ENCODE measurements around the gene QRICH1. TPM values are rescaled to one million over a fixed set of nuclear protein-coding genes. Genes with fewer than 3 reads are reported as not detected.
A peak's percentile ranks its signal among the peaks of the same experiment; 100 is the strongest.

The QRICH1 gene
- total RNA-seq, 4 donors from 2014 or later, result 35.8 to 65.6 (median 47.1) TPM

GRCh38 chr3:49021213-49021812 lies 72.6 kb downstream of the QRICH1 start:
- ATAC-seq, result peak; percentile 79 to 83
- Histone ChIP-seq H3K9me3 (no peaks in the 10 kb centered on the region), H3K36me3 (peaks cover 0 to 35% of the 10 kb centered on the region in 2 donors), H3K4me1 (peaks cover 42 to 51% of the 10 kb centered on the region in 2 donors), H3K4me3 (peak overlapping the region; percentile 77 to 97 (median 90)), H3K27me3 (no peaks in the 10 kb centered on the region), H3K27ac (peak overlapping the region; percentile 97 to 100 (median 98))
- peak; percentile 98 for DNase-seq
- TF ChIP-seq POLR2A (IDR thresholded peaks at IDR 0.05) (peak; percentile 93 to 99), CTCF (IDR thresholded peaks at IDR 0.05 in 4 of 5, conservative IDR thresholded peaks at IDR 0.05 in 1 of 5) (no peak)
- intact Hi-C loops (cut with DNase I; ENCODE audit: low total_unique reads) (loop anchor here (1.0 to 5.0 kb wide), 4 partner anchors 14 to 651 kb away; partner anchors contain the start of genes APEH, LAMB2, QRICH1 and WDR6), in situ Hi-C loops (cut with MboI; ENCODE audit: low sequenced_read_pairs in 4 of 4) (no loop called here)

DNA sequence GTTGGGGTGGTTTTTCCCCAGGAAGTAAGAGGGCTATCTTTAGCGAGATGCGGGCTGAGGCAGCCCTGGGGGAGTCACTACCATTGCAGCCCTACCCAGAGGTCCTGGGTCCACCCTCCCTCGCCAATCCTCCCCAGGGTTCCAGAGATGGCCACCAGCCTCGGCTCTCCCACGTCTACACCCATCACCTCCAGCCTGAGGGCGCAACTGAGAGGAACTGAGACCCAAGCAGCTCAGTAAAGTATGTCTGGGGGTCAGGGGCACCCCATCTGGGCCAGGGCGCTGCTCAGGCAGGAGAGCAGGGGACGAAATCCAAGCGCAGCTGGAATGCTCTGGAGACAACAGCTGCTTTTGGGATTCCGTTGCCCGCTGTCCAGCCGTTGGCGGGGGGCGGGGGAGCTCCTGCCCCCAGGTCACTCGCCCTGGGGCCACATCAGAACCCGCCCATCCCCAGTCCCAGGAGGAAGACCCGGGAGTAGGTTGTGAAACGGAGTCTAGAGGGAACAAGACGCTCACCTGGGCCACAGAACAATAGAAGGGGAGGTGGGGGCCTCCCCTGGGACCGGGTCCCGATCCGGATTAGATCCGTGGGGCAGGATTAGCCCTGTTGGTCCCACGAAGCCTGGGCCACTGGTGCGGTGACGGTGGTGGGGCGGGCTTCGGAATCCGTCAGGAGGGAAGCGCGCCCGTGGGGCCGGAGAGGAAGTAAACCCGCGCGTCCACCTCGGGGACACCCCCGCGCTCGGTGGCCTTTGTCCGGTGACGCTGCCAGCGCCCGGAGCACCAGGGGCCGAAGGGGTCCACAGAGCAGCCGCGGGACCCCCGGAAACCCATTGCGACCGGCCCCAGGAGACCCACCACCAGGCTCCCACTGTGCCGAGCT lies 73.3 kb downstream of the QRICH1 start:
- DNase-seq (peak in 1 of 2 donors; percentile 35), ATAC-seq (peak; percentile 3 to 5)
- peak overlapping the region; percentile 97 to 100 (median 98) for H3K27ac ChIP-seq
- TF ChIP-seq POLR2A (IDR thresholded peaks at IDR 0.05), result no peak
- TF ChIP-seq CTCF (IDR thresholded peaks at IDR 0.05 in 4 of 5, conservative IDR thresholded peaks at IDR 0.05 in 1 of 5), result no peak
- H3K9me3 ChIP-seq, result no peaks in the 10 kb centered on the region
- no peaks in the 10 kb centered on the region for H3K27me3 ChIP-seq
- in situ Hi-C loops (cut with MboI; ENCODE audit: low sequenced_read_pairs in 4 of 4) (no loop called here), intact Hi-C loops (cut with DNase I; ENCODE audit: low total_unique reads) (loop anchor here (1.0 to 5.0 kb wide), 4 partner anchors 13 to 652 kb away; partner anchors contain the start of genes APEH, LAMB2, QRICH1 and WDR6)
- peaks cover 42 to 51% of the 10 kb centered on the region in 2 donors for H3K4me1 ChIP-seq
- peaks cover 0 to 35% of the 10 kb centered on the region in 2 donors for H3K36me3 ChIP-seq
- peak overlapping the region; percentile 77 to 97 (median 90) for H3K4me3 ChIP-seq

- Histone ChIP-seq H3K4me3 (peak overlapping the region; percentile 77 to 97 (median 90)), H3K4me1 (peaks cover 37 to 51% of the 10 kb centered on the region in 2 donors), H3K9me3 (no peaks in the 10 kb centered on the region), H3K36me3 (peaks cover 0 to 35% of the 10 kb centered on the region in 2 donors), H3K27ac (peak overlapping the region; percentile 97 to 100 (median 98)), H3K27me3 (no peaks in the 10 kb centered on the region)
- ATAC-seq, result no peak
- in situ Hi-C loops (cut with MboI; ENCODE audit: low sequenced_read_pairs in 4 of 4) (no loop called here), intact Hi-C loops (cut with DNase I; ENCODE audit: low total_unique reads) (loop anchor here (5.0 kb wide), 2 partner anchors 112 to 652 kb away; partner anchors contain the start of genes APEH and LAMB2)
- DNase-seq, result no peak
- TF ChIP-seq POLR2A (IDR thresholded peaks at IDR 0.05) (no peak), CTCF (IDR thresholded peaks at IDR 0.05 in 4 of 5, conservative IDR thresholded peaks at IDR 0.05 in 1 of 5) (no peak)
Measured at GRCh38 chr3:49019941-49020329, 73.9 kb downstream of the QRICH1 start.

DNA sequence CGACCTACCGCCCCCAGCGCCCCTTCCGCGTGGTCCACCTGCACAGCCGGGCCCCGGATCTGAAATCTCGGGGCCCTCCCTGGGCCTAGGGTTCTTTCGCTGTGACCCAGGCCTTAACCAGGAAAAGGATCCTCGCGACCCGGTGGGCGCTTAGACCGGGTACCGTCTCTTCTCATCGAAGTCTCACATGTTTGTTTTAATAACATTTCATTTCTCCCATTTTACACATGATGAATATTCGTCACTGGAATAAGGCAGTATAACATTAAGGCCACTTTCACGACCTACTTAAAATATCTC lies 75.2 kb downstream of the QRICH1 start:
- in situ Hi-C loops (cut with MboI; ENCODE audit: low sequenced_read_pairs in 4 of 4) (no loop called here), intact Hi-C loops (cut with DNase I; ENCODE audit: low total_unique reads) (no loop called here)
- no peaks in the 10 kb centered on the region for H3K9me3 ChIP-seq
- no peaks in the 10 kb centered on the region for H3K27me3 ChIP-seq
- DNase-seq (no peak), ATAC-seq (no peak)
- peak overlapping the region; percentile 88 to 96 (median 90) for H3K4me3 ChIP-seq
- H3K4me1 ChIP-seq, result peaks cover 36 to 47% of the 10 kb centered on the region in 2 donors
- peak overlapping the region; percentile 78 to 87 (median 82) for H3K27ac ChIP-seq
- TF ChIP-seq POLR2A (IDR thresholded peaks at IDR 0.05) (no peak), CTCF (IDR thresholded peaks at IDR 0.05 in 4 of 5, conservative IDR thresholded peaks at IDR 0.05 in 1 of 5) (no peak)
- peaks cover 0 to 34% of the 10 kb centered on the region in 2 donors for H3K36me3 ChIP-seq

Measured in gastrocnemius medialis (tissue), 4 donors.